DMS53 treated with DMSO at 0.1 percent for 48 hours (cell line): ENCODE results near the gene OLR1.
"Not testable (repeated sequence)": the region's sequence is repeated elsewhere in the genome, so short reads cannot be mapped to it uniquely, and the experiment has no call there.

Experiments
- DNase-seq: peaks from one replicate; lab custom pipeline; 2025; ENCODE audit not compliant: unreplicated experiment; lab: John Stamatoyannopoulos, UW

OLR1 gene

DNA sequence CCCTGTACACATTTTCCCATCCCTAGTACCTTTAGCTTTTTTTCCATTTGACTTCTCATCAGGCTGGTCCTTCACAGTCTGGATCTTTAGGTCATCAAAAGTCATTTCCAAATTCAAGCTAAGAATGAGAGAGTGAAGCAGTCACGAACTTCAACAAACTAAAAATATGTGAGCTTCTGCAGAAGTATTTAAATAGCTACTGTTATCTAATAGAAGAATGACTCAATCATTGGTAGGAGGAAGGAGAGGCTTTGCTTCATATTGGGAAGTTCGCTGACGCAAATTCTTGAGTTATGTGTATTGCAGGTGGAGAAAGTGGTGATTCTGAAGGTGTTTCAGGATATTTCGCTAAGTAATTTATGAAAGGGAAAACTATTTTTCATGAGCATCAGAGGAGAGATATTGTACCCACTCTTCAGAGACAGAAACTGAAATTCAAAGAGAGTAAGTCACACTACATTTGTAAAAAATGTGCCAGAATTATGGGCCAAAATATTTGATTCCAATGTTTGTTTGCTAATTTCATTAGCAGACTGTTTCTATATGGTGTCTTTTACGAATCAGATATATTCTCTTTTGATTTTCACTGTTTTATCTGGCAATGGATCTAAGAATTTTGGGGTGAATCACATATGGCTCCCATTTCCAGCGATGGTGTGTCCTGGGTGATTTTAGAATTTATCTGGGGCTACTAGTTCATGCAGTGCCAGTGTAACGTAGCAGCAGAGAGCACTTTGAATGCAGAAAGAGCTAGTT is at the start of gene OLR1:
Gene OLR1, minus strand, starts transcription at position 160 of the 756 bp plus-strand sequence. Its CDS starts 55 bp downstream, at position 105.
- no peak for DNase-seq

DNA sequence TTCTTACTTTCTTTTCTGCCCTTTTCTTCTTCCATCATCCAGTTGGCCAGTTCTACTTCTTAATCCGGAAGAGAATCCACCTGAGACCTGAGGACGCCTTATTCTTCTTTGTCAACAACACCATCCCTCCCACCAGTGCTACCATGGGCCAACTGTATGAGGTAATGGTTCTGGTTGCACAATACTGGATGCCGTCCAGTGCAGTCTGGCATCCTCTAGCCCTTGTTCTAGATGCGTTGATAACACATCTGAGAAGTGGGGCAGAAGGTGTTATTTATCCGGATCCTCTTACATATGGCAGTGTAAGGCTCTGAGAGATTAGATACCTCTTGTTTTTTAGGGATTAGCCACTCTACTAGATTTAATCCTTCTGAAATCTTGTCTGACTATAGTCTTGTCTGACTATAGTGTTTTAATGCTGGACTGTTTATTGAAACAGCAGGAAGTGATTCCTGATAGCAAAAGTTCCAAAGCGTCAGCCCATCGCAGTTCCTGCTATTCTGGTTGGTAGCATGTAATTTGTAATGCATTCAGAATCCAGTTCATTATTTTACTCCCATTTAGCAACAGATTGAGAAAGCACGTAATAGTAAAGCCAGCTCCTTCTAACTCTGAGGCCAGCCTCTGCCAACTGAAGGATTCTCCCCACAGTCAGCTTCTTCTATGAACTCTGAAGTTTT is 48.6 kb upstream of the OLR1 start:
- DNase-seq, result no peak

GRCh38 chr12:10218021-10218420 is 46.1 kb upstream of the OLR1 start:
- DNase-seq, result no peak

DNA sequence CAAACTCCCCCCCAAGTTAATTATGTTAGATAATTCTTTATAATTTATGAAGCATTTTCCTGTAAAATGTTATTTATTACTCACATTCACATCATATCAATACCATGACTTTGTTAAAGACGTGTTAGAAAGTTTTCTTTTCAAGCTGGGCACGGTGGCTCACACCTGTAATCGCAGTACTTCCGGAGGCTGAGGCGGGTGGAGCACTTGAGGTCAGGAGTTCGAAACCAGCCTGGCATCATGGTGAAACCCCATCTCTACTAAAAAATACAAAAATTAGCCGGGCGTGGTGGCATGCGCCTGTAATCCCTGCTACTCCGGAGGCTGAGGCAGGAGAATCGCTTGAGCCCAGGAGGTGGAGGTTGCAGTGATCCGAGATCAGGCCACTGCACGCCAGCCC is 44.0 kb upstream of the OLR1 start:
- not testable (repeated sequence) for DNase-seq

GRCh38 chr12:10215436-10215835 is 43.5 kb upstream of the OLR1 start:
- DNase-seq, result no peak

DNA sequence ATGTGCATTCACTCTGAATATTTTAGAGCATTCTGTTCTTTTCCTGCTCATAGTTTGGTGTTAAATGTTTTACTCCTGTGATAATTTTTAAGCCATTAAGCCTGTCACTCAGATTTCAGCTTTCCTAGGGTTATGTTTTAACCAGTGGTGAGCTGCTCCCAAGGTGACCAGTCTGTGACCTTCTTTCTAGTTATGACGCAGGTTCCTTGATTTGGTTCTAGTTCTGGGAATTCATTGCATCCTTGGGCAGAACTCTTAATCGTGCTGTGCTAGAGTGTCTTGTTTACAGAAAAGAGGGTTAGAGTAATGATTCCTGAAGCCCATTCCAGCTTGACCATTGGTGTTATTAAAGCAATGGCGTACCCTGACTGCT is 42.9 kb upstream of the OLR1 start:
- DNase-seq, result no peak

- DNase-seq, result no peak
These were observed 42.4 kb upstream of the OLR1 start for GRCh38 chr12:10214136-10214894.

DNA sequence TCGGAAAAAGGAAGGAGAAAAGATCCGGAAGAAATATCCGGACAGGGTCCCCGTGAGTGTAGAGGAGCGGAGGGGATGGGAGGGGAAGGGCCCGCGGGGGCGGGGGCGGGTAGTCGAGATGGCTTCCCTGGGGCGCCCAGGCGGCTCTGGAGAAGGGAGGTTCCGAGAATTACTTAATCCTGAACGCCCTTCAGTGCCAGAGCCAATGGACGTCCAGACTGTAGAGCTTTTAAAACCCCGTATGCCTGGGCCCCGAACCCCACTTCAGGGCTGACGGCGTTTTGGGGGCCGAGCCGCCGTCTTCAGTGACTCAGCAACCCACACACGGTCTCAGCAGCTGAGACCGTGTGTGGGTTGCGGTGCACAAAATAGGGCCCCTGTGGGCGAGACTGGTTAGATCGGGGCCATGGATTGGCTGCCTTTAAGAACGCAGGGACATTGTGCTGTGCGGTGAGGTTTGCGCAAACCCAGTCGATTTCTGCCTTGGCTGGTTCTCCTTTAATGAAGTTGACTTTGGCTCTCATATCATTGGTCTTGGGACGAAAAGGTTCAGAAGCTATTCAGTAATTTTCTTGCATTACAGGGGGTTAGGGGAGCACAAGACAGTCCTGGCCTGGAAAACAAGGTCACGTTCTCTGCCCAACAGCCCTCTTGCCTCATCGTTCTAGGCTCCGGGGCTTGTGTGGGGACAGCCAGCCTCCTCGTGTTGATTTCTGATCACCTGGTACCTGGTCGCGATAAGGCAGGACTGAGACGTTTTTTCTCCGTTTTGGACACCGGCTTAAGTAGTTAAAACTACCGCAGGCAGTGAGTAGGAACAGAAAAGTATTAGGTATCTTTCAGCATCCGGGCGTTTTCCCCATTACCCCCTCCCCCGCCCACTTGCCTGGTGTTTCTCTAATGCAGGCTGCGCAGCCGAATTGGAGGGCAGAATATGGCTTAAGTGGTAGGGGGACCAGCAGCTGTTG is 41.5 kb upstream of the OLR1 start:
- DNase-seq, result peak; percentile 76

- peak; percentile 97 for DNase-seq
These were observed 40.8 kb upstream of the OLR1 start, which contains the start of gene GABARAPL1 for GRCh38 chr12:10212739-10213131. GABARAPL1 (plus strand) TSS chr12:10212877; CDS start chr12:10213130, 253 bp downstream.

- DNase-seq, result peak; percentile 100
These were observed 40.2 kb upstream of the OLR1 start for GRCh38 chr12:10211940-10212738.

GRCh38 chr12:10211101-10211939 is 39.4 kb upstream of the OLR1 start:
- DNase-seq, result no peak

DNA sequence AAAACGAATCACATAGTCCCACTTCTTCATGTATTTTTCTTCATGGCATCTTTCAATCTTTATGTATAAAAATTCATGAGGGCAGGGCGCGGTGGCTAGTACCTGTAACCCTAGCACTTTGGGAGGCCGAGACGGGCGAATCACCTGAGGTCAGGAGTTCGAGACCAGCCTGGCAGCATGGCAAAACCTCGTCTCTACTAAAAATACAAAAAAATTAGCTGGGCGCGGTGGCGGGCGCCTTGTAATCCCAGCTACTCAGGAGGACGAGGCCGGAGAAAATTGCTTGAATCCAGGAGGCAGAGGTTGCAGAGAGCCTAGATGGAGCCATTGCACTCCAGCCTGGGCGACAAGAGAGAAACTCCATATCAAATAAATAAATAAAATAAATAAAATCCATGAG is 38.3 kb upstream of the OLR1 start:
- DNase-seq, result no peak

DNA sequence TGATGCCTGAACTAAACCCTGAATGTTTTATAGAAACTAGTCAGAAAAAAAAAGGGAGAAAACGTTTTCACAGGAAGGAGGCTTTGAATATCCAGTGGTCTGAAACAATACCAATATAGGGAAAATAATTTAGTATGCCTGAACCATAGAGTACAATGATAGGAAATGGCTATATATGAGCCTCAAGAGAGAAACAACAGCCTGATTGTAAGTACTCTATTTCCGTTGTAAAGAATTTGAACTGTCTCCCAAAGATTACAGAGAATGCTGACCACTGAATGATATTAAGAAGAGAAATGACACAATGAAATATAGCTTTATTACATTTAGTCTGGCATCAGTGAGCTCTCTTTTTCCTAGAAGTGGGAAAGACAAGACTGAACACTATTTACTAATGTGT is 35.2 kb upstream of the OLR1 start:
- no peak for DNase-seq

DNA sequence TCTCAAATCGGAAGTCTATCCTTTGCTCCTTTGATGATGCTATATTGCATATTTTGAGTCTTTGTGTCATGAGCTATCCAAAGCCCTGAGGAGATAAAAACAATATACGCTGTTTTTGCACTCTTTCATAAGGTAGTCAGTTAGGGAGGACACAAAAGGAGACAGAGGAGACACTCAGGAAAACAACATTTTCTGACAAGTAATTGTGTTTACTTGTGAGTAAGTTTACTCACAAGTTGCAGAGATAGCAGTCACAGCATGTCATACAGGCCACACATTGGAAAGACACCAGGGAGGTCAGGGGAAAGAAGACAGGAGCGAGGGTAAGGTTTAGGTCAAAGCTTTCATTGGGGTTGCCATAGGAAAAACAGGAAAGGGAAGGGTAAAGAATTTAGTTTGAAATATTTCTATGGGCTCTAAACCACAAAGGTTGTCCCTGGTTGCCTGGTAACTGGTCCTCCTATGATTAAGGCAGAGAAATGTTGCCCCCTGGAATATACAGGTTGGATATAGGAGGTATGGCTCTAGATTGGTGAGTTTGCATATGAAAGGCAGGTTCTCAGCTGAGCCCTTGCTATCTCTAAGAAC is 33.4 kb upstream of the OLR1 start:
- no peak for DNase-seq

DNA sequence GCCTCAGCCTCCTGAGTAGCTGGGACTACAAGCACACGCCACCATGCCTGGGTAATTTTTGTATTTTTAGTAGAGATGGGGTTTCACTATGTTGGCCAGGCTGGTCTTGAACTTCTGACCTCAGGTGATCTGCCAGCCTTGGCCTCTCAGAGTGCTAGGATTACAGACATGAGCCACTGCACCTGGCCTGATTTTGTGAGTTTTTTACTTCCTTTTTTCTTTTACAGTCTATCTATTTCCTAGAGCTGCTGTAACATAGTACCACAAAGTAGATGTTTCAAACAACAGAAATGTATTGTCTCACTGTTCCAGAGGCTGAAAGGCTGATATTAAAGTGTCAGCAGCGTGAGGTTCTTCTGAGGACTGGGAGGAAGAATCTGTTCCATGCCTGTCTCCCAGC is 32.6 kb upstream of the OLR1 start:
- not testable (repeated sequence) for DNase-seq

DNA sequence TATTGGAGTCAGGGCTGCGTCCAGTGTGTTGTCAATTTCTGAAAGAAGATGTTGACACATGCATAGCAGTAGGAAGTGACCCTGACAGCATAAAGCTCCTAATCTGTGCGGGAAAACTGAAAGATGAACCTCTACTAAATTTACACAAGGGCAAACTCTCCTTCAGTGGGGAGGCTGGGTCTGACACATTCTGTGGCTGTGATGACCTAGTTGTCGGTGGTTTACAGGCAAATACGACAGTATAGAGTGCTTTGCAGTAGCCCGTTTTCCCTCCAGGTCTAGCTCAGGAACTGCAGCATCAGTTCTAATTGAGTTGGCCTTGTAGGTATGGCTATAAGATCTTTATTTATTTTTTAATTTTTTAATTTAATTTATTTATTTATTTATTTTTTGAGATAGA is 25.9 kb upstream of the OLR1 start:
- no peak for DNase-seq

DNA sequence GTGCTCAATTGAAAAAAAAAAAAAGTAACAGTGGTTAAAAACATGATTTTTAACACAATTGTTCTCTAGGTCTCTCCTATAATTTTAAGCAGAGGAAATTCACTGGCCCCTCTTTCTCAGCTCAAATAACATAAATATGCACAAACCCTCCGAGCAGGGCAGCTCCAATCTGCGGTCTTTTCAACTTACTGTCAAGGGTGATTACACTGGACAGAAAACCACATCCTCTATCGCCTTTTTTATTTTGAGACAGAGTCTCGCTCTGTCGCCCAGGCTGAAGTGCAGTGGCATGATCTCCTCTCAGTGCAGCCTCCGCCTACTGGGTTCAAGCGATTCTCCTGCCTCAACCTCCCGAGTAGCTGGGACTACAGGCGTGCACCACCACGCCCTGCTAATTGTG is 24.3 kb upstream of the OLR1 start:
- no peak for DNase-seq

GRCh38 chr12:10194160-10194670 is 22.3 kb upstream of the OLR1 start:
- no peak for DNase-seq
